K562 (cell line): ENCODE data around the gene C19orf85. TPM values are rescaled to one million over a fixed set of nuclear protein-coding genes. Genes with fewer than 3 reads are reported as not detected.

Experiments used
- CC2D1A ChIP-seq: fragments of 450-650 bp; IDR thresholded peaks from 2 replicates; pipeline ENCODE4 v1.6.1; 2017; ENCODE audit warnings: mild to moderate bottlenecking
- EP300 ChIP-seq: IDR thresholded peaks from 2 replicates; pipeline ENCODE4 v1.6.1; 2012; ENCODE audit warnings: low read length, improper control_type of control experiment
- HCFC1 ChIP-seq: IDR thresholded peaks from 2 replicates; pipeline ENCODE4 v1.6.1; 2012; ENCODE audit warnings: low read depth, low read length, improper control_type of control experiment
- MAFG ChIP-seq: fragments of 450-650 bp; conservative IDR thresholded peaks from 2 replicates; pipeline ENCODE4 v1.6.1; 2016; ENCODE audit warnings: missing genetic modification characterization, missing compliant biosample characterization
- MAZ ChIP-seq, 2 experiments: fragments of 450-650 bp in 1 of 2; sonication (generic) in 1 of 2; formaldehyde crosslinking; IDR thresholded peaks in 1 of 2; conservative IDR thresholded peaks in 1 of 2; 2 replicates each; pipeline versions ENCODE4 v1.4.0 to v1.5.0; 2020; ENCODE audit warnings: mild to moderate bottlenecking in 1 of 2, missing genetic modification reagents in 1 of 2
- MCM5 ChIP-seq: fragments of 450-650 bp; IDR thresholded peaks from 2 replicates; pipeline ENCODE4 v1.6.1; 2016; ENCODE audit warnings: low read depth
- NR4A1 ChIP-seq, 2 experiments: fragments of 250-450 bp in 1 of 2; fragments of 450-650 bp in 1 of 2; sonication (Bioruptor Pico) in 1 of 2; IDR thresholded peaks; 2 replicates each; pipeline versions ENCODE4 v1.4.0 to v1.6.1; 2016 to 2020; ENCODE audit warnings: mild to moderate bottlenecking in 2 of 2, missing compliant biosample characterization in 1 of 2, missing genetic modification characterization in 1 of 2, moderate library complexity in 1 of 2
- PKNOX1 ChIP-seq: fragments of 450-650 bp; IDR thresholded peaks from 2 replicates; pipeline ENCODE4 v1.6.1; 2016
- POU5F1 ChIP-seq: fragments of 150-350 bp; IDR thresholded peaks from 2 replicates; pipeline ENCODE4 v1.6.1; 2014; ENCODE audit warnings: borderline replicate concordance, low read length, low read depth, mild to moderate bottlenecking; ENCODE audit not compliant: partially characterized antibody
- PTRF ChIP-seq: fragments of 450-650 bp; IDR thresholded peaks from 2 replicates; pipeline ENCODE4 v1.6.1; 2016; ENCODE audit warnings: mild to moderate bottlenecking, missing genetic modification characterization, missing compliant biosample characterization
- REST ChIP-seq, 2 experiments: fragments of 450-650 bp; formaldehyde crosslinking in 1 of 2; IDR thresholded peaks; 2 replicates each; pipeline versions ENCODE4 v1.4.0 to v1.6.1; 2014 to 2020; ENCODE audit warnings: mild to moderate bottlenecking in 2 of 2, borderline replicate concordance in 1 of 2, low read depth in 1 of 2
- SAFB2 ChIP-seq: fragments of 200-400 bp; formaldehyde crosslinking; IDR thresholded peaks from 2 replicates; pipeline ENCODE4 v1.6.1; 2018; ENCODE audit warnings: borderline replicate concordance, low read length, low read depth, moderate library complexity; ENCODE audit not compliant: severe bottlenecking
- SOX6 ChIP-seq: fragments of 450-650 bp; IDR thresholded peaks from 2 replicates; pipeline ENCODE4 v1.6.1; 2014; ENCODE audit warnings: mild to moderate bottlenecking
- ZBED1 ChIP-seq: IDR thresholded peaks from 2 replicates; pipeline ENCODE4 v1.6.1; 2014
- ZNF133 ChIP-seq: fragments of 250-450 bp; sonication (Bioruptor Pico); IDR thresholded peaks from 2 replicates; pipeline ENCODE4 v1.4.0; 2020; ENCODE audit warnings: mild to moderate bottlenecking
- ZNF655 ChIP-seq: fragments of 250-450 bp; sonication (Bioruptor Pico); IDR thresholded peaks from 2 replicates; pipeline ENCODE4 v1.5.0; 2021
- polyA plus RNA-seq, 8 experiments: library from polyadenylated mRNA; depleted of rRNA in 4 of 8; stranded (reverse) in 5 of 8; unstranded in 3 of 8; fragments of >200 nt; fragmentation: Nextera tagmentation in 2 of 8; fragmentation: Illumina TruSeq in 1 of 8; extraction: Ambion mirVana in 2 of 8; extraction: Trizol in 1 of 8; gene quantifications; 2 replicates each; pipeline versions ENCODE4 v1.2.1 to v1.2.3, GENCODE V29; 2011 to 2014; ENCODE audit warnings: inconsistent platforms in 1 of 8, missing spikeins in 1 of 8
- total RNA-seq, 7 experiments: library from RNA; depleted of rRNA in 6 of 7; stranded (reverse); fragments of >200 nt in 6 of 7; fragmentation: Illumina TruSeq in 2 of 7; extraction: Trizol in 2 of 7; gene quantifications; 2 replicates each; pipeline versions ENCODE4 v1.2.1 to v1.2.3, GENCODE V29; 2011 to 2021; ENCODE audit warnings: low replicate concordance in 1 of 7
- TF ChIP-seq, protein P1 (sequence below): fragments of 200-800 bp; sonication (Bioruptor generic); IDR thresholded peaks from 2 replicates; pipeline ENCODE4 v1.6.1; 2017; ENCODE audit warnings: missing genetic modification characterization, missing compliant biosample characterization

C19orf85 gene
- total and polyA plus RNA-seq, 9 of the 15 experiments (the other 6 are each of a cell fraction or from before 2014, with no cell fraction given) = not detected

GRCh38 chr19:55454787-55455243, 9.7 kb downstream of the C19orf85 start (continued):
- TF ChIP-seq ZNF655 (CRISPR knock-in tag) = no peak
- TF ChIP-seq PTRF (tag) = no peak
- no peak for TF ChIP-seq SAFB2
- TF ChIP-seq SOX6 = no peak
- TF ChIP-seq PKNOX1 = peak; percentile 60
- peak in 1 of 2 experiments; percentile 26; a peak in 1 of 4 replicates for TF ChIP-seq MAZ (CRISPR knock-in tag; conservative IDR thresholded peaks at IDR 0.05 in 1 of 2, IDR thresholded peaks at IDR 0.05 in 1 of 2)
- no peak for TF ChIP-seq ZBED1
- TF ChIP-seq REST (IDR thresholded peaks at IDR 0.05; ENCODE audit: borderline replicate concordance) = no peak; the same call in 1 of the 2 replicates
- no peak for TF ChIP-seq REST (CRISPR knock-in tag; IDR thresholded peaks at IDR 0.05; ENCODE audit: low read depth)
- TF ChIP-seq, protein P1, sequence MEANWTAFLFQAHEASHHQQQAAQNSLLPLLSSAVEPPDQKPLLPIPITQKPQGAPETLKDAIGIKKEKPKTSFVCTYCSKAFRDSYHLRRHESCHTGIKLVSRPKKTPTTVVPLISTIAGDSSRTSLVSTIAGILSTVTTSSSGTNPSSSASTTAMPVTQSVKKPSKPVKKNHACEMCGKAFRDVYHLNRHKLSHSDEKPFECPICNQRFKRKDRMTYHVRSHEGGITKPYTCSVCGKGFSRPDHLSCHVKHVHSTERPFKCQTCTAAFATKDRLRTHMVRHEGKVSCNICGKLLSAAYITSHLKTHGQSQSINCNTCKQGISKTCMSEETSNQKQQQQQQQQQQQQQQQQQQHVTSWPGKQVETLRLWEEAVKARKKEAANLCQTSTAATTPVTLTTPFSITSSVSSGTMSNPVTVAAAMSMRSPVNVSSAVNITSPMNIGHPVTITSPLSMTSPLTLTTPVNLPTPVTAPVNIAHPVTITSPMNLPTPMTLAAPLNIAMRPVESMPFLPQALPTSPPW (CRISPR knock-in tag) = 0 out of 2 replicates have a peak, but pooled peaks have one; percentile 11
- no peak for TF ChIP-seq POU5F1
- no peak for TF ChIP-seq MAFG (tag)
- TF ChIP-seq MCM5 = no peak
- TF ChIP-seq ZNF133 = no peak
- TF ChIP-seq NR4A1 (CRISPR knock-in tag; IDR thresholded peaks at IDR 0.05) = no peak
- no peak for TF ChIP-seq NR4A1 (tag; IDR thresholded peaks at IDR 0.05)
- TF ChIP-seq EP300 = no peak
- TF ChIP-seq CC2D1A = no peak
- TF ChIP-seq HCFC1 = 0 out of 2 replicates have a peak, but pooled peaks have one; percentile 6
